Fibroblast of mammary gland (primary cell): ENCODE measurements around the gene UBR7.
"Not testable (repeated sequence)": the region's sequence is repeated elsewhere in the genome, so short reads cannot be mapped to it uniquely, and the experiment has no call there.

ENCODE experiments used
- DNase-seq: peaks from one replicate; pipeline ENCODE4 v3.0.0-alpha.2; 2010; ENCODE audit warnings: low read depth
- H3K4me3 ChIP-seq: 2 replicates; pipeline ENCODE4 v1.5.1; 2011; ENCODE audit warnings: low read depth, mild to moderate bottlenecking, low read length, moderate library complexity; ENCODE audit not compliant: control insufficient read depth
- CTCF ChIP-seq: conservative IDR thresholded peaks from 2 replicates; pipeline ENCODE4 v1.5.1; 2011; ENCODE audit warnings: low read depth, low read length, inconsistent platforms; ENCODE audit not compliant: control insufficient read depth, insufficient read depth

Gene UBR7

GRCh38 chr14:93230539-93230938 is 23.5 kb downstream of the UBR7 start:
- no peak for DNase-seq
- no peak for TF ChIP-seq CTCF
- H3K4me3 ChIP-seq: no peak overlapping the region

- DNase-seq: peak; percentile 66
- H3K4me3 ChIP-seq: peak overlapping the region; percentile 65
- no peak for TF ChIP-seq CTCF
Measured at GRCh38 chr14:93231129-93231979, 24.3 kb downstream of the UBR7 start.

DNA sequence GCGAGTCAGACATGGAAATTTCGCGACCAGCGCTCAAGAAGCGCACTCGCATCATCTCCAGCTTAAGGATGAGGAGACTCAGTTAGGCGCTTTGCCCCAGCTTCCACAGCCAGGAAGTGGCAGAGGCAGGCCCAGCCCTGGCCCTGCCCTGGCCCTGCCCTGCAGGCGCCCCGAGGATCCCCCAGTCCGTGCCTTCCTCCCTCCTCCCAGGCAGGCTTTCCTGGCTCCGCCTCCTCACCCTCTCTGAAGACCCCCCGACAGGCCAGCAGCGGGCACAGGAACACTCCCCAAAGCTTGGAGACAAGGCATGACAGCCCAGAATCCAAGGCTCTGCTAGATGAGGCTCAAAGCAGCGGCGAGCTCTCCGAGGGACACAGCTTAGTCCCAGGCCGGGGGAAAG is 25.1 kb downstream of the UBR7 start:
- TF ChIP-seq CTCF: no peak
- H3K4me3 ChIP-seq: no peak overlapping the region
- no peak for DNase-seq

DNA sequence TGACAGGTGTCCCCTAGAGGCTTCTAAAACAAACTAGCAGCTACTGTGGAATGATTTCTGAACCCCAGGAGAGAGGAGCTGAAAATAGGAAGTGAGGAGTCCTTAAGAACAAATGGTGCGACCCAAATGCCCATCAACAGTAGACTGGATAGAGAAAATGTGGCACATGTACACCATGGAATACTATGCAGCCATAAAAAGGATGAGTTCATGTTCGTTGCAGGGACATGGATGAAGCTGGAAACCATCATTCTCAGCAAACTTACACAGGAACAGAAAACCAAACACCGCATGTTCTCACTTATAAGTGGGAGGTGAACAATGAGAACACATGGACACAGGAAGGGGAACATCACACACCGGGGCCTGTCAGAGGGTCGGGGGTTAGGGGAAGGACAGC is 26.0 kb downstream of the UBR7 start:
- H3K4me3 ChIP-seq, DNase-seq: not testable (repeated sequence)

DNA sequence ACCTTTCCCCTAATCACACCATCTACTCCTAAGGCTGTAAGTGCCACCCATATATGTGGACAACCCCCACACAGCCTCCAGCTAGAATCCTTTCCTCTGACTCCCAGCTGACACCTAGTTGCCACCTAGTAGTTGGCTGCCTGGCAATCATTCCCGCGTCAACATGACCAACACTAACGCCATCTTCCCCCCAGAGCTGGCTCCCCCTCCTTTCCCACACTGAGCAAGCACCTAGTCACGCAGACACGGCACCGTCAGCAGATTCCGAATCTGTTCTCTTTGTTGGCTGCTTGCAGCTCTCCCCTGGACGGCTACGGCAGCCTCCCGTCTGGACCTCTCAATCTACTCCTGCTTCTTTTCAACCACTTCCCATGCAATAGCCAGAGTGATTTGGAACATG is 27.7 kb downstream of the UBR7 start:
- no peak overlapping the region for H3K4me3 ChIP-seq
- DNase-seq: peak; percentile 89
- no peak for TF ChIP-seq CTCF

DNA sequence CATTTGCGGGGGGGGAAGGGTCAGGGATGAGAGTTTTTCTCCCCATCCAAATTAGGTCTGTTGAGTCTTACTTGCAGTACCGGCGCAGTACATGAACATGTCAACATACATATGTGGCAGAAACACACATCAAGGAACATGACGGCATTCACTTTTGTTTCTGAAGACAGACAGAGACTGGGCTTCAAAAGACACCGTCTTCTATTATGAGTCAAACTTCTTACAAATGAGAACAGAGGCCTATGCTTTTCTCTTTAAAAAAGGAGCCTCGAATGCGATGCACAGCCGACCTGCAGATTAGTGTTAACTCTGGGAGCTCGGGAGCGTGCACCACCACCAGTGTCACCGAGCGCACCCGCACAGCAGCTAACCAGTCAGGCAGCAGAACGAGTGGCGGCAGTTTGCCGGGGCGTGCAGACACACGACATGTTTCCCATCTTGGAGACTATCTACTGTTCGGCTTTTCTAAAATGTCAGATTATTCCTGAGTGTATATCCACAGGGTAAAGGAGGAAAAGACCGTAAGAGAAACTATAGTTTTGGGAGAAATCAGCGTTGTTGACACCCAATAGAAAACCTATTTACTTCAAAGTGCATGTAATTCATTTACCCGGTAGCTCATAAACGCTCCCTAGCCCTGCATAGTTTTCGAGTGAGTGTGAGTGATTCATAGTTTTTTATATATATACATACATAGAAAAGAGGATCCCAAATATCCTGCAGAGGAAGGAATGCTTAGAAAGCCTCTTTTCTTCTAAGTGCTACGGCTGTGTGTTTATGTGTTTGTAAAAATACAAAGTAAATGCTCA is 33.0 kb downstream of the UBR7 start:
- DNase-seq: peak; percentile 70
- no peak for TF ChIP-seq CTCF
- no peak overlapping the region for H3K4me3 ChIP-seq

GRCh38 chr14:93240678-93241000 is 33.6 kb downstream of the UBR7 start:
- H3K4me3 ChIP-seq: no peak overlapping the region
- peak; percentile 53 for DNase-seq
- TF ChIP-seq CTCF: no peak
